ENCODE data around the gene SRR. TPM values are rescaled to one million over a fixed set of nuclear protein-coding genes. Genes with fewer than 3 reads are reported as not detected.

Gene SRR
- total and polyA plus RNA-seq, 10 of the 15 experiments (the other 5 are each of a cell fraction or from before 2014, with no cell fraction given), result 11.7 to 33.9 (median 20.2) TPM

- no peaks in the 10 kb centered on the region for H4K20me1 ChIP-seq (ENCODE audit: control insufficient read depth, insufficient read depth)
- CTCF ChIA-PET, result interaction anchor here (0.8 to 1.1 kb wide), 2 partner anchors 12 to 21 kb away, joined by 3 read pairs; no protein-coding TSS in a partner anchor
- in situ Hi-C loops (cut with MboI) (no loop called here), intact Hi-C loops (cut with micrococcal nuclease; ENCODE audit: unreplicated experiment) (no loop called here)
- H3K36me3 ChIP-seq (ENCODE audit: control insufficient read depth in 2 of 2, insufficient read depth in 2 of 2, low read length in 1 of 2), result peaks cover 18 to 47% of the 10 kb centered on the region in 2 experiments
- no TSS peak for BruUV-seq (replicated peaks)
- no peak overlapping the region for H3K27ac ChIP-seq (ENCODE audit: control insufficient read depth, insufficient read depth)
- WGBS (ENCODE audit: insufficient coverage, insufficient replicate concordance, low lambda C conversion rate, missing lambda C conversion rate), result 85% methylated on average over 3 of the region's 3 CpGs
- TF ChIP-seq SIN3A (IDR thresholded peaks at IDR 0.05; ENCODE audit: low read depth, low read length), result no peak
- TF ChIP-seq SMAD5 (IDR thresholded peaks at IDR 0.05; ENCODE audit: low read depth), result no peak
- TF ChIP-seq MEF2A (IDR thresholded peaks at IDR 0.05; ENCODE audit: insufficient read depth, low read depth, low read length), result no peak
- TF ChIP-seq RAD21 (IDR thresholded peaks at IDR 0.05; ENCODE audit: insufficient read depth, low read depth, low read length), result no peak
- TF ChIP-seq ATF2 (IDR thresholded peaks at IDR 0.05; ENCODE audit: low read length), result no peak
- no peak for TF ChIP-seq BCLAF1 (IDR thresholded peaks at IDR 0.05)
- TF ChIP-seq E2F4 (IDR thresholded peaks at IDR 0.05; ENCODE audit: low read depth, low read length), result no peak
- no peak for TF ChIP-seq CBFB (IDR thresholded peaks at IDR 0.05; ENCODE audit: low read depth)
- TF ChIP-seq MAX (IDR thresholded peaks at IDR 0.05; ENCODE audit: low read depth, low read length), result no peak
- TF ChIP-seq EGR1 (IDR thresholded peaks at IDR 0.05; ENCODE audit: borderline replicate concordance in 1 of 2, low read depth in 2 of 2, low read length in 2 of 2), result no peak
- no peak for TF ChIP-seq EP300 (IDR thresholded peaks at IDR 0.05; ENCODE audit: borderline replicate concordance in 1 of 2, control insufficient read depth in 1 of 2, low read depth in 2 of 2, low read length in 2 of 2)
- no peak for TF ChIP-seq POLR2AphosphoS2 (IDR thresholded peaks at IDR 0.05; ENCODE audit: low read depth, low read length)
- H3K27me3 ChIP-seq (replicated peaks in 1 of 2; ENCODE audit: control insufficient read depth in 2 of 2, insufficient read depth in 2 of 2, low read length in 1 of 2), result no peaks in the 10 kb centered on the region
- H3K9me3 ChIP-seq (replicated peaks; ENCODE audit: control insufficient read depth, insufficient read depth, low read length), result no peaks in the 10 kb centered on the region
- H3K4me1 ChIP-seq (ENCODE audit: control insufficient read depth, insufficient read depth, low read length), result no peaks in the 10 kb centered on the region; the same call in 1 of the 2 replicates
- no peak overlapping the region for H2AFZ ChIP-seq (ENCODE audit: control insufficient read depth, low read depth, low read length)
- ATAC-seq (no peak), DNase-seq (ENCODE audit: low read depth, low spot score) (no peak), FAIRE-seq (no peak)
- peak overlapping the region; percentile 11; the same call in 1 of the 2 replicates for H3K4me2 ChIP-seq (ENCODE audit: control insufficient read depth, insufficient read depth)
- SMC1A ChIA-PET (ENCODE audit: uncharacterized antibody, unreplicated experiment), result interaction anchor here (1.2 to 2.2 kb wide), 3 partner anchors 23 to 85 kb away, joined by 3 to 6 read pairs (median 4); no protein-coding TSS in a partner anchor
- peaks cover 43% of the 10 kb centered on the region for H3K79me2 ChIP-seq (ENCODE audit: control insufficient read depth, insufficient read depth, low read length)
- H3K9ac ChIP-seq (ENCODE audit: control insufficient read depth, insufficient read depth, low read length), result no peak overlapping the region
- POLR2A ChIA-PET, result interaction anchor here (0.6 kb wide), 2 partner anchors 8 to 15 kb away, joined by 3 to 4 read pairs; no protein-coding TSS in a partner anchor
- RAD21 ChIA-PET (ENCODE audit: unreplicated experiment), result interaction anchor here (1.2 kb wide), 1 partner anchor 85 kb away, joined by 4 read pairs; no protein-coding TSS in a partner anchor
- no peak overlapping the region for H3K4me3 ChIP-seq
Observed at GRCh38 chr17:2331303-2331702, 27.6 kb downstream of the SRR start.
